Tibial artery (tissue), 4 donors: Measurements from ENCODE around the gene CHERP.

ENCODE experiments used
- DNase-seq, 2 donors: peaks; one replicate each; pipeline ENCODE4 v3.0.0-alpha.2; 2019
- H3K27ac ChIP-seq, 2 donors: fragments of 200-600 bp; sonication (generic) in 1 of 2; 1 replicate in 1 of 2; 2 replicates in 1 of 2; pipeline ENCODE4 v1.5.1; 2018 to 2019; ENCODE audit warnings: mild to moderate bottlenecking in 1 of 2
- H3K27me3 ChIP-seq, 2 donors: fragments of 200-600 bp; sonication (generic) in 1 of 2; one replicate each; pipeline versions ENCODE4 v1.5.1 to v1.6.0; 2016 to 2019
- H3K36me3 ChIP-seq, 3 donors: fragments of 200-600 bp; sonication (generic) in 2 of 3; one replicate each; pipeline ENCODE4 v1.5.1; 2016 to 2019; ENCODE audit warnings: mild to moderate bottlenecking in 2 of 3
- H3K4me1 ChIP-seq, 4 donors: fragments of 200-600 bp; sonication (generic) in 2 of 4; 1 replicate in 3 of 4; 2 replicates in 1 of 4; pipeline ENCODE4 v1.5.1; 2016 to 2019
- H3K4me3 ChIP-seq, 2 donors: fragments of 200-600 bp; sonication (generic) in 1 of 2; 1 replicate in 1 of 2; 2 replicates in 1 of 2; pipeline ENCODE4 v1.5.1; 2018 to 2019; ENCODE audit warnings: mild to moderate bottlenecking in 2 of 2
- H3K9me3 ChIP-seq, 3 donors: fragments of 200-600 bp; sonication (generic) in 1 of 3; one replicate each; pipeline ENCODE4 v1.5.1; 2016 to 2019
- intact Hi-C: fragments of 100-400 bp; cut with DNase I; formaldehyde crosslinking; loops from one replicate; pipeline ENCODE4 v1.15.0; 2023; ENCODE audit warnings: low total_unique reads
- TF ChIP-seq, protein P1 (sequence below), 2 experiments: fragments of 200-600 bp in 1 of 2; fragments of 450-650 bp in 1 of 2; IDR thresholded peaks; one replicate each; pipeline ENCODE4 v1.5.1; 2017 to 2019; ENCODE audit warnings: antibody characterized with exemption in 2 of 2, mild to moderate bottlenecking in 1 of 2, moderate library complexity in 1 of 2

The CHERP gene

DNA sequence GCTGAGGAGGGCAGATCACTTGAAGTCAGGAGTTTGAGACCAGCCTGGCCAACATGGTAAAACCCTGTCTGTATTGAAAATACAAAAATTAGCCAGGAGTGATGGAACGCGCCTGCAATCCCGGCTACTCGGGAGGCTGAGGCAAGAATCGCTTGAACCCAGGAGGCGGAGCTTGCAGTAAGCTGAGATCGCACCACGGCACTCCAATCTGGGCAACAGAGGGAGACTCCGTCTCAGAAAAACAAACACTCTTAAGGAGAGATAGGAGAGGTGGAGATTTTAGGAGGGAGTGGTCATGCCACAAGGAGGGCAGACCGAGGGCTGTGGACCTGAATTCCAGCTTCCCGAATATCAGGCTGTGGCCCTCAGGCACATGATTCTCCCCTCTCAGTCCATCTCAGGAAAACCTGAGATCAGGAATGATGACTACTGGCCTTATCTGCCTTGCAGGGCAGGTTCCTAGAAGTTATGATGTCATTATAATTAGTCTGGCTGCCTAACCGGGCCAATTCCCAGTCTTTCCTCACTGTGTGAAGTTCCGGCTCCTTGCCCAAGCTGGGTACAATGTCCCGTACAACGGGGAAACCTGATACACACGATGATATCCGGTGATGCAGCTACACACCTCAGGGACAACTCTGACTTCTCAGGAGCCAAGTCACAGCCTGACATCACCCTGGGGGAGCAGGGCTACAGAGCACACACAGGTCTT lies 27.5 kb upstream of the CHERP start:
- H3K27me3 ChIP-seq: no peaks in the 10 kb centered on the region
- peaks cover 16 to 39% (median 34%) of the 10 kb centered on the region in 3 donors for H3K36me3 ChIP-seq
- no peak overlapping the region for H3K27ac ChIP-seq
- H3K9me3 ChIP-seq: no peaks in the 10 kb centered on the region
- peaks cover 0 to 46% (median 35%) of the 10 kb centered on the region in 4 donors for H3K4me1 ChIP-seq
- intact Hi-C loops: no loop called here
- no peak for DNase-seq
- H3K4me3 ChIP-seq: no peak overlapping the region
- TF ChIP-seq, protein P1, sequence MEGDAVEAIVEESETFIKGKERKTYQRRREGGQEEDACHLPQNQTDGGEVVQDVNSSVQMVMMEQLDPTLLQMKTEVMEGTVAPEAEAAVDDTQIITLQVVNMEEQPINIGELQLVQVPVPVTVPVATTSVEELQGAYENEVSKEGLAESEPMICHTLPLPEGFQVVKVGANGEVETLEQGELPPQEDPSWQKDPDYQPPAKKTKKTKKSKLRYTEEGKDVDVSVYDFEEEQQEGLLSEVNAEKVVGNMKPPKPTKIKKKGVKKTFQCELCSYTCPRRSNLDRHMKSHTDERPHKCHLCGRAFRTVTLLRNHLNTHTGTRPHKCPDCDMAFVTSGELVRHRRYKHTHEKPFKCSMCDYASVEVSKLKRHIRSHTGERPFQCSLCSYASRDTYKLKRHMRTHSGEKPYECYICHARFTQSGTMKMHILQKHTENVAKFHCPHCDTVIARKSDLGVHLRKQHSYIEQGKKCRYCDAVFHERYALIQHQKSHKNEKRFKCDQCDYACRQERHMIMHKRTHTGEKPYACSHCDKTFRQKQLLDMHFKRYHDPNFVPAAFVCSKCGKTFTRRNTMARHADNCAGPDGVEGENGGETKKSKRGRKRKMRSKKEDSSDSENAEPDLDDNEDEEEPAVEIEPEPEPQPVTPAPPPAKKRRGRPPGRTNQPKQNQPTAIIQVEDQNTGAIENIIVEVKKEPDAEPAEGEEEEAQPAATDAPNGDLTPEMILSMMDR (IDR thresholded peaks at IDR 0.05): no peak

DNA sequence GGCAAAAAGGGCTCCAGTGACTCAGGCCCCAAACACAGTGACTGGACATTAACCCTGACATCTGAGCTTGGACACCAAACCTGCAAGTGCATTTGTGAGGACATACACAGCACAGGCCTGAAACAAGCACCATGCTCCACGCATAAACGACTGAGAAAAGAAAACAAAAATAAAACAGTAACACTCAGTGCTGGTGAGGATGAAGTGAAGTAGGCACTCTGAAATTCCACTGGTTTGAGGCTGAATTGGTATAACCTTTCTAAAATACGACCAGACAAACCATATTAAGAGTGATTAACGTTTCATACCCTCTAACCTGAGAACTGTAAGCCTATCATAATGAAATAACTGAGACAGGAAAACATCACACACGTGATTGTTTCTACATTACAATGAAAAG lies 24.5 kb upstream of the CHERP start:
- Histone ChIP-seq H3K27me3 (no peaks in the 10 kb centered on the region), H3K4me3 (no peak overlapping the region), H3K36me3 (peaks cover 27 to 69% (median 62%) of the 10 kb centered on the region in 3 donors), H3K4me1 (peaks cover 0 to 22% (median 14%) of the 10 kb centered on the region in 4 donors), H3K9me3 (no peaks in the 10 kb centered on the region), H3K27ac (no peak overlapping the region)
- DNase-seq: no peak
- intact Hi-C loops: no loop called here
- TF ChIP-seq, protein P1 (IDR thresholded peaks at IDR 0.05): no peak

DNA sequence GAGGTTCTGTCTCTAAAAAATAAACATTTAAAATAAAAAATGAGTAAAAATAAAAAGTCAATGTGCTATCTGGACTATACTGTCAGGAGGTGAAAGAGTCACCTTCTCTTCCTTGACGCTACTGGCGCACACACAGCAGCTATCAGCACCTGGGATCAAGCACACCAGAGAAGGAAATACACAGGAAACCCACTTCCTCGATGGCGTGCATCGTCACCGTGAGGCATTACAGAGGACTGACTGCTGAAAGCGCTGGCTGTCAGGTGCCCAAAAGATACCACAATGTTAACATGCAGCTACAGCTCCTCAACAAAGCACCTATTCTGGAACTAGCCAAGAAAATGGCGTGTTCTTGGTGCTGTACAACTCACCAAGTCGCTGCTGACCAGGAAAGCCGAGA lies 23.9 kb upstream of the CHERP start:
- DNase-seq: no peak
- intact Hi-C loops: no loop called here
- Histone ChIP-seq H3K27ac (no peak overlapping the region), H3K4me3 (no peak overlapping the region), H3K4me1 (peaks cover 0 to 16% (median 8%) of the 10 kb centered on the region in 4 donors), H3K9me3 (no peaks in the 10 kb centered on the region), H3K27me3 (no peaks in the 10 kb centered on the region), H3K36me3 (peaks cover 27 to 75% (median 68%) of the 10 kb centered on the region in 3 donors)
- TF ChIP-seq, protein P1 (IDR thresholded peaks at IDR 0.05): no peak

DNA sequence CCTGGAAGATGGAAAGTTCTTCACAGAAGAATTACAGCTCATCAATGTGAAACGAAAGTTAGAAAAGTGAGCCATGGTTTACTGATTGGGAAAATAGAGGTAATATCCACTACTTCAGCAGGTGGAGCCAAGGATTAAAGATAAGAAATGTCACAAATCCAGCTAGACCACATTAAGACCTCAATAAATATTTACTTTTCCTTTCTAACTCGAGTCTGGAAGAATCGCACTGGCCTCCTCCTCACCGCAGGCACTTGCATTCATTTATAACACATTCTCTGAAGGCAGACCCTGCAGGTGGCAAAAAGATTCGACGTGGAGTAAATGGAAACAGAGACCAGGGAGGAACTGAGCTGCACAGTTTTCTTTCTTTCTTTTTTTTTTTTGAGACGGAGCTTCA lies 22.6 kb upstream of the CHERP start:
- DNase-seq: no peak
- H3K27me3 ChIP-seq: no peaks in the 10 kb centered on the region
- intact Hi-C loops: no loop called here
- H3K9me3 ChIP-seq: no peaks in the 10 kb centered on the region
- TF ChIP-seq, protein P1 (IDR thresholded peaks at IDR 0.05): no peak
- H3K36me3 ChIP-seq: peaks cover 33 to 82% (median 75%) of the 10 kb centered on the region in 3 donors
- H3K4me3 ChIP-seq: no peak overlapping the region
- H3K27ac ChIP-seq: no peak overlapping the region
- peaks cover 0 to 6% (median 2%) of the 10 kb centered on the region in 4 donors for H3K4me1 ChIP-seq

DNA sequence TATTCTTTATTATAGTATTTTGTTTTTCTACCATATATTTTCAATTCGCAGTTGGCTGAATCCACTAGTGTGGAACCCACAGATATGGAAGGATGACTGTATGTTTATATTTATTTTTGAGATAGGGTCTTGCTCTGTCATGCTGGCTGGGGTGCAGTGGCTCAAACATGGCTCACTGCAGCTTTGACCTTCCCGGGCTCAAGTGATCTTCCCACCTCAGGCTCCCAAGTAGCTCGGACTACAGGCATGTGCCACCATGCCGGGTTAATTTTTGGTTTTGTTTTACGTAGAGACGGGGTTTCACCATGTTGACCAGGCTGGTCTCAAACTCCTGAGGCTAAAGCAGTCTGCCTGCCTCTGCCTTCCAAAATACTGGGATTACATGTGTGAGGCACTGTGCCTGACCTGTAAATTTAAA lies 20.4 kb upstream of the CHERP start:
- H3K9me3 ChIP-seq: no peaks in the 10 kb centered on the region
- H3K27me3 ChIP-seq: no peaks in the 10 kb centered on the region
- TF ChIP-seq, protein P1 (IDR thresholded peaks at IDR 0.05): no peak
- no peaks in the 10 kb centered on the region for H3K4me1 ChIP-seq
- intact Hi-C loops: no loop called here
- H3K36me3 ChIP-seq: peaks cover 34 to 90% (median 77%) of the 10 kb centered on the region in 3 donors
- no peak overlapping the region for H3K27ac ChIP-seq
- DNase-seq: no peak
- no peak overlapping the region for H3K4me3 ChIP-seq
